Left ventricle myocardium inferior (tissue), 1 donor: Measurements from ENCODE around the gene PRKAG1. TPM values are rescaled to one million over a fixed set of nuclear protein-coding genes. Genes with fewer than 3 reads are reported as not detected.

ENCODE experiments used
- DNase-seq: peaks from one replicate; pipeline ENCODE4 v3.0.0-alpha.2; 2020
- H3K27ac ChIP-seq: fragments of 200-600 bp; replicated peaks from 2 replicates; pipeline ENCODE4 v1.8.0; 2021
- H3K27me3 ChIP-seq: fragments of 200-600 bp; 2 replicates; pipeline ENCODE4 v1.8.0; 2021; ENCODE audit warnings: low read depth
- H3K36me3 ChIP-seq: fragments of 200-600 bp; 2 replicates; pipeline ENCODE4 v1.8.0; 2021
- H3K4me1 ChIP-seq: fragments of 200-600 bp; 2 replicates; pipeline ENCODE4 v1.8.0; 2021
- H3K4me3 ChIP-seq: fragments of 200-600 bp; 2 replicates; pipeline ENCODE4 v1.8.0; 2021; ENCODE audit warnings: mild to moderate bottlenecking, moderate library complexity
- H3K9me3 ChIP-seq: fragments of 200-600 bp; replicated peaks from 2 replicates; pipeline ENCODE4 v1.8.0; 2021
- intact Hi-C: fragments of 100-400 bp; cut with micrococcal nuclease; formaldehyde crosslinking; loops from one replicate; pipeline ENCODE4 v1.11.0; 2022
- total RNA-seq: library from RNA; stranded (reverse); fragmentation: NEBNext Ultra II Directional; extraction: Animal tissue kit (Norgen Biotek cat#: 25700); gene quantifications from one replicate; pipeline ENCODE4 v1.2.1, GENCODE V29; 2021
- TF ChIP-seq, protein P1 (sequence below): fragments of 200-600 bp; IDR thresholded peaks from 2 replicates; pipeline ENCODE4 v1.8.0; 2021; ENCODE audit warnings: antibody characterized with exemption, mild to moderate bottlenecking, borderline replicate concordance
- donor health status: DM: no; HTN: yes; CAD: no; lungs with severe emphysema.

The PRKAG1 gene
- total RNA-seq, 1 donor from 2014 or later, result 104 TPM

DNA sequence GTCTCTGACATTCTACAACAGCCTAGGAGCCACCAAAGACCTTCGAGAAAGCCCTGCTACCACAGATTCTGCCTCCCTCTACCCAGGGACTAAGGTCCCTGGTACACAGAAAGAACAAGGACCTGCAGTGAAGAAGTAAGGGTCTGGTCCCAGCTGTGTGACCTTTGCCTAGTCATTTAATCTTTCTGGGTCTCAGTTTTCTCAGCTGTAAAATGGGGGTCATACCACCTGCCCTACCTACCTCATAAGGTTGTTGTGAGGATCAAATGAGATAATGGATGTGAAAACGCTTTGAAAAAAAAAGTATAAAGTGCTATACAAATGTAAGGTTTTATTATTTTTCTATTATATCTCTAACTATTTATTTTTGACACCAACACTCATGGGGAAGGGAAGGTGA is 5.2 kb upstream of the PRKAG1 start:
- Histone ChIP-seq H3K36me3 (peaks cover 83% of the 10 kb centered on the region), H3K4me1 (peaks cover 8% of the 10 kb centered on the region), H3K9me3 (no peaks in the 10 kb centered on the region), H3K27me3 (no peaks in the 10 kb centered on the region), H3K27ac (no peak overlapping the region), H3K4me3 (no peak overlapping the region)
- intact Hi-C loops, result no loop called here
- DNase-seq, result no peak
- TF ChIP-seq, protein P1, sequence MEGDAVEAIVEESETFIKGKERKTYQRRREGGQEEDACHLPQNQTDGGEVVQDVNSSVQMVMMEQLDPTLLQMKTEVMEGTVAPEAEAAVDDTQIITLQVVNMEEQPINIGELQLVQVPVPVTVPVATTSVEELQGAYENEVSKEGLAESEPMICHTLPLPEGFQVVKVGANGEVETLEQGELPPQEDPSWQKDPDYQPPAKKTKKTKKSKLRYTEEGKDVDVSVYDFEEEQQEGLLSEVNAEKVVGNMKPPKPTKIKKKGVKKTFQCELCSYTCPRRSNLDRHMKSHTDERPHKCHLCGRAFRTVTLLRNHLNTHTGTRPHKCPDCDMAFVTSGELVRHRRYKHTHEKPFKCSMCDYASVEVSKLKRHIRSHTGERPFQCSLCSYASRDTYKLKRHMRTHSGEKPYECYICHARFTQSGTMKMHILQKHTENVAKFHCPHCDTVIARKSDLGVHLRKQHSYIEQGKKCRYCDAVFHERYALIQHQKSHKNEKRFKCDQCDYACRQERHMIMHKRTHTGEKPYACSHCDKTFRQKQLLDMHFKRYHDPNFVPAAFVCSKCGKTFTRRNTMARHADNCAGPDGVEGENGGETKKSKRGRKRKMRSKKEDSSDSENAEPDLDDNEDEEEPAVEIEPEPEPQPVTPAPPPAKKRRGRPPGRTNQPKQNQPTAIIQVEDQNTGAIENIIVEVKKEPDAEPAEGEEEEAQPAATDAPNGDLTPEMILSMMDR, result no peak

DNA sequence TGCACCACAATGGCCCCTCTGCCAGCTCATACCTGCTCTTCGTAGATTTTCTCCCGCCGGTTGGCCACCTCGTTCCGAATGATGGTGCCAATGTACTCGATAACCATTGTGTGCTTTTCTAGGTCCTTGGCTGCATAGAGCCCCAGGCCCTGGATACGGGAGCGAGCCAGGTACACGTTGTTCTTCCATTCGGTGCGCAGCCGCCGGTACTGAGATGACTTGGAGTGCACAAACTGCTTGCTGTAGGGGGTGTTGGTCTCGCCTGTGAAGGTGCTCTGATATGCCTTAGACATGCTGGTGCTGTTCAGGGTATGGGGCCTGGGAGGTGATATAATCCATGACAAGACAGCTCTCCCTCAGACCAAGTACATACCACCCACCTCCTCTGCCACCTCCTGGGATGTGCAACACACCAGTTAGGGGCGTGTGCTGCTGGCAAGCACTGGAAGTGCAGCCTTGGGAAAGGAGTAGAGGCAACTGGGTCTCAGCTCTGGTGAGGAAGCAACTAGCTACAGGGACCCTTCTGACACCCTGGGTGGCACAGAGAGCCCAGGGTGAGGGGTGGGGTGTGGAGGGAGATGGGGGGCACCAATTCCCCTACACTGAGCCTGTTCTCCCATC is 4.1 kb upstream of the PRKAG1 start:
- intact Hi-C loops, result no loop called here
- no peak for DNase-seq
- Histone ChIP-seq H3K4me3 (no peak overlapping the region), H3K36me3 (peaks cover 72% of the 10 kb centered on the region), H3K27me3 (no peaks in the 10 kb centered on the region), H3K9me3 (no peaks in the 10 kb centered on the region), H3K4me1 (peaks cover 17% of the 10 kb centered on the region), H3K27ac (no peak overlapping the region)
- TF ChIP-seq, protein P1, result no peak

DNA sequence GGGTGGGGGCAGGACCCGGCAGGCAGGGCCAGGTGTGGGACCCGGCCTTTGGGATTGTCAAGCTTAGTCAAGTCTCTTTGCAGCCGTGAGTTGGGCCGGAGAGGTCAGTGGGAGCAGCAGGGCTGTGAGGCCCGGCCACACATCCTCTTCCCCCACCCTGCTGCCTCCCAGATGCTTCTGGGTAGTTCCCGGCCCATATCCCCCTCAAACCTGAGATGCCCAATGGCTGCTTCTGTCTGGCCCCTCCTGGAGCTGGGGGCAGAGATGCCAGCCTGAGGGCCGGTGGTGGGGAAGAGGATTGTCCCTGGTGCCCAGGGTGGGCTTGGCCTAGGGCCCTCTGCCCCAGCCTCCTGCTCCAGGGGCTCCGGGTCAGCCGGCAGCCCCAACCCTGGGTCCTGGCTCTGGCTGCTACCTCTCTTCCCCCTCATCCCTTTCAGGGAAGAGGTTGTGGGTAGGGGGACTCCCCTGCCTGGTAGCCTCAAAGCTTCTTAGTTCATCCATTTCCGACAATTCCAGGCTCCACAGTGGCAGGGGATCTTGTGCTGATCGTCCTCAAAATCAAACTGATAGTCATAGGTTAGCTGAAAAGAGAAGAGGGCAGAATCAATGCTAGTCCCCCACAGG is 2.8 kb upstream of the PRKAG1 start:
- no peak for DNase-seq
- peaks cover 59% of the 10 kb centered on the region for H3K36me3 ChIP-seq
- no peak overlapping the region for H3K27ac ChIP-seq
- TF ChIP-seq, protein P1, result no peak
- no peaks in the 10 kb centered on the region for H3K9me3 ChIP-seq
- H3K4me1 ChIP-seq, result peaks cover 29% of the 10 kb centered on the region
- no peaks in the 10 kb centered on the region for H3K27me3 ChIP-seq
- intact Hi-C loops, result no loop called here
- H3K4me3 ChIP-seq, result no peak overlapping the region

DNA sequence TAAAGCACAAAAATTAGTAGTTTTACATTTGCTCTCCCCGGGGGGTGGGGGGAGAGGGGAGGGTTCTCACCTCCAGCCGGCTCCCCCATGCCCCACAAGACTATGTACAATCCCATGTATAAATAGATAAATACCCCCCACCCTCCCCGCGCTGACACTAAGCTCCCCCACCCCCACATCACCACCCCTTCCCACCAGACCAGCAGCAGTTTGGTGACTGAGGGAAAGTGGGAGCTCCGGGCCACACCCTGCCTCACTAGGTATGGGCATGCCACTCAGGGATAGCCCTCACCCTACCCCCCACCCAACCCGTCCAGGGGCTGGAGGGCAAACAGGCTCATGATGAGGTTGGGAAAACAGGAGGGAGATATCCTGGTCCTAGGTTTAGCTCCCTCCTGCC is 1.9 kb upstream of the PRKAG1 start:
- peaks cover 50% of the 10 kb centered on the region for H3K36me3 ChIP-seq
- TF ChIP-seq, protein P1, result no peak
- no peaks in the 10 kb centered on the region for H3K27me3 ChIP-seq
- intact Hi-C loops, result no loop called here
- H3K27ac ChIP-seq, result no peak overlapping the region
- peaks cover 39% of the 10 kb centered on the region for H3K4me1 ChIP-seq
- no peaks in the 10 kb centered on the region for H3K9me3 ChIP-seq
- no peak for DNase-seq
- no peak overlapping the region for H3K4me3 ChIP-seq

DNA sequence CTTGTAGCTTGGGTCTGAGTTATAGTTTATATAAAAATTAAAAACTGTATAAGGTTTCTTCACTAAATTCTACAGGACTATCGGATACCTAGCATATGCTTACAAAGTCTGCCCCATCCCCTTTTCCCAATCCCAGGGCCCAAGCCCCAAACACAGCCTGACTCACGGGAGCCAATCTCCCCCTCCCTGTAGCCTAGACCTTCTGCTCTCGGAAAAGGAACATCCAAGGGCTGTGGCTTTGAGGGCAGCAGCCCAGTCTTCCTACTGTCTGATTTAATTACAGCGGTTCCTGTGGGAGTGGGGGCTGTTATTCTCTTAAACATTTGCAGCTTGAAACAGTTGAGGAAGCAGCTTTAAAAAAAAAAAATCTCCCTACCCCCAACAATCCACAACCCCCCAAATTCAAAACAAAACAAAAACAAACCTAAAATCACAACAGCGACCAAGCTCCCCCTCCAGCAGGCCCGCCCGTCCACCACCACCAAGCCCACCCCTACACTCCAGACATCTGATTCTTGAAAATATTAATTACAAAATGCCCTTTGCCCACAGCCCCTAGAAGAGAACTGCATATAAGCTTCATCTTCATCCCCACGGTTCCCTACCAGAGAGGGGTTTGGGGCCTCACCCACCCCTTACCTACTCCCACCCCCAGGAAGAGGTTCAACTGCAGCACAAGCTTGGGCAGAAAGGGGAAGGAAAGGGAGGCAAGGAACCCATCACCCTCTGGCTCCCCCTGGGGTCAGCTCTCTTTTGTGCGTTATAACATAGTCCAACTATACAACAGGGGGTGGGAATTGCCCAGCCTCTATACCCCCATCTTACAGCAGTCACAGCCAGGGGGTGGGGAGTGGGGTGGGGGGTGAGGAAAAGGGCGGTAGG is 1.1 kb upstream of the PRKAG1 start:
- intact Hi-C loops, result no loop called here
- Histone ChIP-seq H3K9me3 (no peaks in the 10 kb centered on the region), H3K27ac (peak overlapping the region; percentile 97), H3K4me1 (peaks cover 46% of the 10 kb centered on the region), H3K4me3 (peak overlapping the region; percentile 93), H3K36me3 (peaks cover 42% of the 10 kb centered on the region), H3K27me3 (no peaks in the 10 kb centered on the region)
- DNase-seq, result no peak
- TF ChIP-seq, protein P1, result no peak
